Measurements from ENCODE around the gene DTNB. TPM values are rescaled to one million over a fixed set of nuclear protein-coding genes. Genes with fewer than 3 reads are reported as not detected.

The DTNB gene
- total and polyA plus RNA-seq, 10 of the 15 experiments (the other 5 are each of a cell fraction or from before 2014, with no cell fraction given), result 4.5 to 30.6 (median 11.9) TPM

GRCh38 chr2:25445464-25445863 is 227.9 kb downstream of the DTNB start (continued):
- no peak for TF ChIP-seq ZNF687 (IDR thresholded peaks at IDR 0.05)
- TF ChIP-seq MYC (IDR thresholded peaks at IDR 0.05; ENCODE audit: insufficient read depth, insufficient read length, insufficient replicate concordance, low read length, severe bottlenecking), result no peak
- no peak for TF ChIP-seq RAD51 (IDR thresholded peaks at IDR 0.05)
- TF ChIP-seq ZBED1 (IDR thresholded peaks at IDR 0.05; ENCODE audit: borderline replicate concordance), result no peak
- no peak for TF ChIP-seq SMAD5 (IDR thresholded peaks at IDR 0.05; ENCODE audit: low read depth)
- no peak for TF ChIP-seq PAX5 (IDR thresholded peaks at IDR 0.05; ENCODE audit: borderline replicate concordance, low read depth, low read length)

DNA sequence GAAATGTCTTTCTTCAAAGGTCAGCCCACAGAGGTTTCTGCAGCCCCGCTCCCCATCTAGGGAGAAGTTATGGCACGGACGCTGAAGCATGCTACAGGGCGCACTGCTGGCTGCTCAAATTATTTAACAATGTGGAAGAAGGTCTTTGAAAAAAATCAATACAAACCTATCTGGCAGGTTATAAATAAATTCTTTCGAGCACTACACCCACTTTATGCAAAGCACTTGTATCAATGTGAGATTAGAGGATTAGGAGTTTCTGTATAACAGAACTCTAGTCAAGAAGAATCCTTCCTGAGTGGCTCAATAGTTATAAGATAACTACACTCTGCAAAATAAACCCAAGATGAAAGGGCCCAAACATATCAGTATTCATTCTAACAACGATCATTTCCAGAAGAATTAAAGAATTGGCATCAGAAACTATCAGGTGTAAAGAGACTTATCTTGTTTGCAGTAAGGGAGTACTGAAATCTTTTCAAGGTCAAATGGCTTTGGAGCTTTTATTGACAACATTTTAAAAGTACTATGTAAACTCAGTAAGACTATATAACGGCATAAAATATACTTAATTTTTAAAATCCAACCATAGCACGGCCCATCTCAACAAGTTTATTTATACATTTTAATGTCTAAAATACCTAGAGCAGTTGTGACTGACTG is 228.6 kb downstream of the DTNB start:
- H3K9ac ChIP-seq (ENCODE audit: control insufficient read depth, insufficient read depth, low read length), result no peak overlapping the region
- H3K36me3 ChIP-seq (ENCODE audit: control insufficient read depth in 2 of 2, insufficient read depth in 2 of 2, low read length in 1 of 2), result no peaks in the 10 kb centered on the region; a peak in 1 of 4 replicates
- peaks cover 8% of the 10 kb centered on the region for H3K4me1 ChIP-seq (ENCODE audit: control insufficient read depth, insufficient read depth, low read length)
- in situ Hi-C loops (cut with MboI), result no loop called here
- H3K9me3 ChIP-seq (replicated peaks; ENCODE audit: control insufficient read depth, insufficient read depth, low read length), result no peaks in the 10 kb centered on the region
- H2AFZ ChIP-seq (ENCODE audit: control insufficient read depth, low read depth, low read length), result no peak overlapping the region
- intact Hi-C loops (cut with micrococcal nuclease; ENCODE audit: unreplicated experiment), result no loop called here
- no peak overlapping the region for H3K27ac ChIP-seq (ENCODE audit: control insufficient read depth, insufficient read depth)
- ChIA-PET CTCF (interaction anchor here (1.3 to 1.6 kb wide), 2 partner anchors 69 to 82 kb away, joined by 4 read pairs; no protein-coding TSS in a partner anchor), RAD21 (ENCODE audit: unreplicated experiment) (interaction anchor here (0.7 to 1.6 kb wide), 3 partner anchors 12 to 53 kb away, joined by 3 read pairs; no protein-coding TSS in a partner anchor), POLR2A (interaction anchor here (0.5 to 2.1 kb wide), 9 partner anchors 8 to 714 kb away, joined by 3 to 7 read pairs (median 3); no protein-coding TSS in a partner anchor), SMC1A (ENCODE audit: uncharacterized antibody, unreplicated experiment) (interaction anchor here (0.9 to 2.1 kb wide), 6 partner anchors 8 to 27 kb away, joined by 3 to 10 read pairs (median 6); no protein-coding TSS in a partner anchor)
- no peaks in the 10 kb centered on the region for H4K20me1 ChIP-seq (ENCODE audit: control insufficient read depth, insufficient read depth)
- no peaks in the 10 kb centered on the region for H3K79me2 ChIP-seq (ENCODE audit: control insufficient read depth, insufficient read depth, low read length)
- TF ChIP-seq E4F1 (IDR thresholded peaks at IDR 0.05; ENCODE audit: borderline replicate concordance, partially characterized antibody) (no peak), MEF2A (IDR thresholded peaks at IDR 0.05; ENCODE audit: insufficient read depth, low read depth, low read length) (peak; percentile 50; the same call in 1 of the 2 replicates)
- peak overlapping the region; percentile 51; the same call in 1 of the 2 replicates for H3K4me2 ChIP-seq (ENCODE audit: control insufficient read depth, insufficient read depth)
- ATAC-seq (no peak; the same call in 2 of the 3 replicates), FAIRE-seq (peak; percentile 18), DNase-seq (ENCODE audit: low read depth, low spot score) (no peak)
- no peaks in the 10 kb centered on the region for H3K27me3 ChIP-seq (replicated peaks in 1 of 2; ENCODE audit: control insufficient read depth in 2 of 2, insufficient read depth in 2 of 2, low read length in 1 of 2)
- H3K4me3 ChIP-seq, result no peak overlapping the region
- no TSS peak for BruUV-seq (replicated peaks)
- WGBS (ENCODE audit: insufficient coverage, insufficient replicate concordance, low lambda C conversion rate, missing lambda C conversion rate), result 46% methylated on average over 8 of the region's 8 CpGs

Measured in GM12878 (cell line).